HG03439 (cell line): ENCODE results near the gene IFITM10.

Experiments used
- ATAC-seq: cut with Tn5 transposase; IDR thresholded peaks from one replicate; pipeline ENCODE4 v1.9.1; 2021; ENCODE audit warnings: mild to moderate bottlenecking, moderate library complexity; ENCODE audit not compliant: unreplicated experiment

Gene IFITM10

GRCh38 chr11:1742371-1742770 lies 8.0 kb downstream of the IFITM10 start:
- ATAC-seq = no peak

GRCh38 chr11:1741741-1742140 lies 8.7 kb downstream of the IFITM10 start:
- ATAC-seq = no peak

GRCh38 chr11:1740786-1741530 lies 9.4 kb downstream of the IFITM10 start:
- ATAC-seq = no peak

GRCh38 chr11:1739576-1739975 lies 10.8 kb downstream of the IFITM10 start:
- no peak for ATAC-seq

- ATAC-seq = no peak
These were observed 12.0 kb downstream of the IFITM10 start for GRCh38 chr11:1738380-1738779.

- no peak for ATAC-seq
These were observed 13.2 kb downstream of the IFITM10 start for GRCh38 chr11:1737080-1737757.

GRCh38 chr11:1736447-1736992 lies 13.9 kb downstream of the IFITM10 start:
- ATAC-seq = no peak

- no peak for ATAC-seq
These were observed 15.1 kb downstream of the IFITM10 start for GRCh38 chr11:1735271-1735670.

- ATAC-seq = no peak
These were observed 15.7 kb downstream of the IFITM10 start for GRCh38 chr11:1734641-1735081.

GRCh38 chr11:1733716-1734640 lies 16.4 kb downstream of the IFITM10 start:
- ATAC-seq = no peak

- no peak for ATAC-seq
These were observed 17.2 kb downstream of the IFITM10 start for GRCh38 chr11:1733009-1733715.

- no peak for ATAC-seq
These were observed 17.9 kb downstream of the IFITM10 start for GRCh38 chr11:1732418-1733008.

- ATAC-seq = no peak
These were observed 18.8 kb downstream of the IFITM10 start for GRCh38 chr11:1731451-1732059.

- no peak for ATAC-seq
These were observed 20.3 kb downstream of the IFITM10 start for GRCh38 chr11:1730059-1730629.

GRCh38 chr11:1729692-1730011 lies 20.7 kb downstream of the IFITM10 start:
- ATAC-seq = no peak

GRCh38 chr11:1728931-1729691 lies 21.3 kb downstream of the IFITM10 start:
- no peak for ATAC-seq

- no peak for ATAC-seq
These were observed 22.1 kb downstream of the IFITM10 start for GRCh38 chr11:1728301-1728700.

GRCh38 chr11:1727861-1728260 lies 22.5 kb downstream of the IFITM10 start:
- ATAC-seq = no peak
